Stimulated activated CD8-positive, alpha-beta memory T cell treated with anti-CD3 and anti-CD28 coated beads, Interleukin-7, amount 100 ng/mL, for 1 hour (primary cell): ENCODE measurements around the gene ZNF460.

Source experiments
- DNase-seq, 2 donors: peaks; one replicate each; pipeline ENCODE4 v3.0.0-alpha.2; 2020; ENCODE audit warnings: low read depth in 2 of 2

ZNF460 gene

DNA sequence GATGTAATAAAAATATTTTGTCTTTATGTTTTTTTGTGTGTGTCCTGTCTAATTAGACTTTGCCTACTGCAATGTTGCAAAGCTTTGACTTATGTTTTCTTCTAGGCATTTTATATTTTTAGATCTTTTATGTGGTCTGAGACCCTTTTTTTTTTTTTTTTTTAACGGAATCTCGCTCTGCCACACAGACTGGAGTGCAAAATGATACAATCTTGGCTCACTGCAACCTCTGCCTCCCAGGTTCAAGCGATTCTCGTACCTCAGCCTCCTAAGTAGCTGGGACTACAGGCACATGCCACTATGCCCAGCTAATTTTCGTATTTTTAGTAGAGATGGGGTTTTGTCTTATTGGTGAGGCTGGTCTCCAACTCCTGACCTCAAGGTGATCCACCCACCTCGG, 62.3 kb downstream of the ZNF460 start:
- DNase-seq: no peak
